ENCODE results near the gene MGAT5.

MGAT5 gene

GRCh38 chr2:134256956-134257355 is 3.1 kb downstream of the MGAT5 start:
- Histone ChIP-seq H3K27ac (ENCODE audit: low read depth, low read length, poor library complexity, severe bottlenecking) (peak overlapping the region; percentile 98), H3K4me2 (ENCODE audit: low read length) (peak overlapping the region; percentile 77), H3K9ac (ENCODE audit: low read length) (peak overlapping the region; percentile 80)

GRCh38 chr2:134257509-134257908 is 3.6 kb downstream of the MGAT5 start:
- Histone ChIP-seq H4K20me1 (ENCODE audit: insufficient read depth, low read length) (no peaks in the 10 kb centered on the region), H2AFZ (ENCODE audit: low read length) (no peak overlapping the region), H3F3A (ENCODE audit: insufficient read depth, low read length) (peaks cover 7% of the 10 kb centered on the region; the same call in 1 of the 2 replicates), H3K27me3 (ENCODE audit: insufficient read depth, low read length) (no peaks in the 10 kb centered on the region), H3K36me3 (ENCODE audit: insufficient read depth, low read length) (peaks cover 5% of the 10 kb centered on the region; the same call in 1 of the 2 replicates), H3K27ac (ENCODE audit: low read depth, low read length, poor library complexity, severe bottlenecking) (peak overlapping the region; percentile 98), H3K4me3 (ENCODE audit: low read depth, low read length, poor library complexity, severe bottlenecking) (peak overlapping the region; percentile 68), H3K4me2 (ENCODE audit: low read length) (peak overlapping the region; percentile 77), H3K9ac (ENCODE audit: low read length) (peak overlapping the region; percentile 80; the same call in 1 of the 2 replicates), H3K9me2 (ENCODE audit: low read depth, low read length) (no peaks in the 10 kb centered on the region), H3K9me3 (ENCODE audit: low read length) (no peaks in the 10 kb centered on the region), H3K79me2 (ENCODE audit: insufficient read depth, low read length) (peaks cover 61% of the 10 kb centered on the region), H3K4me1 (ENCODE audit: insufficient read depth, low read length, severe bottlenecking) (peaks cover 98% of the 10 kb centered on the region)
- TF ChIP-seq CTCF (IDR thresholded peaks at IDR 0.05; ENCODE audit: low read length) (no peak), EZH2 (IDR thresholded peaks at IDR 0.05; ENCODE audit: borderline replicate concordance, low read length) (no peak)

More at GRCh38 chr2:134256956-134257355, 3.1 kb downstream of the MGAT5 start:
- Histone ChIP-seq H3K27me3 (ENCODE audit: insufficient read depth, low read length) (no peaks in the 10 kb centered on the region), H3F3A (ENCODE audit: insufficient read depth, low read length) (peaks cover 5% of the 10 kb centered on the region; the same call in 1 of the 2 replicates), H3K36me3 (ENCODE audit: insufficient read depth, low read length) (peaks cover 5% of the 10 kb centered on the region; the same call in 1 of the 2 replicates), H3K79me2 (ENCODE audit: insufficient read depth, low read length) (peaks cover 61% of the 10 kb centered on the region), H3K4me1 (ENCODE audit: insufficient read depth, low read length, severe bottlenecking) (peaks cover 98% of the 10 kb centered on the region), H3K9me3 (ENCODE audit: low read length) (no peaks in the 10 kb centered on the region), H2AFZ (ENCODE audit: low read length) (no peak overlapping the region), H3K9me2 (ENCODE audit: low read depth, low read length) (no peaks in the 10 kb centered on the region), H3K4me3 (ENCODE audit: low read depth, low read length, poor library complexity, severe bottlenecking) (peak overlapping the region; percentile 68), H4K20me1 (ENCODE audit: insufficient read depth, low read length) (no peaks in the 10 kb centered on the region)
- TF ChIP-seq EZH2 (IDR thresholded peaks at IDR 0.05; ENCODE audit: borderline replicate concordance, low read length) (no peak), CTCF (IDR thresholded peaks at IDR 0.05; ENCODE audit: low read length) (no peak)

GRCh38 chr2:134257965-134258683 is 4.3 kb downstream of the MGAT5 start:
- peak overlapping the region; percentile 98 for H3K27ac ChIP-seq (ENCODE audit: low read depth, low read length, poor library complexity, severe bottlenecking)
- H3K4me3 ChIP-seq (ENCODE audit: low read depth, low read length, poor library complexity, severe bottlenecking): peak overlapping the region; percentile 68
- no peaks in the 10 kb centered on the region for H4K20me1 ChIP-seq (ENCODE audit: insufficient read depth, low read length)
- peaks cover 61% of the 10 kb centered on the region for H3K79me2 ChIP-seq (ENCODE audit: insufficient read depth, low read length)
- H3F3A ChIP-seq (ENCODE audit: insufficient read depth, low read length): peaks cover 13% of the 10 kb centered on the region
- no peaks in the 10 kb centered on the region for H3K27me3 ChIP-seq (ENCODE audit: insufficient read depth, low read length)
- peaks cover 5% of the 10 kb centered on the region; the same call in 1 of the 2 replicates for H3K36me3 ChIP-seq (ENCODE audit: insufficient read depth, low read length)
- H2AFZ ChIP-seq (ENCODE audit: low read length): no peak overlapping the region
- H3K9ac ChIP-seq (ENCODE audit: low read length): peak overlapping the region; percentile 80
- TF ChIP-seq EZH2 (IDR thresholded peaks at IDR 0.05; ENCODE audit: borderline replicate concordance, low read length) (no peak), CTCF (IDR thresholded peaks at IDR 0.05; ENCODE audit: low read length) (no peak)
- no peaks in the 10 kb centered on the region for H3K9me2 ChIP-seq (ENCODE audit: low read depth, low read length)
- peaks cover 98% of the 10 kb centered on the region for H3K4me1 ChIP-seq (ENCODE audit: insufficient read depth, low read length, severe bottlenecking)
- peak overlapping the region; percentile 77 for H3K4me2 ChIP-seq (ENCODE audit: low read length)
- H3K9me3 ChIP-seq (ENCODE audit: low read length): no peaks in the 10 kb centered on the region
